ENCODE measurements around the gene SLC44A2.

- no peak for TF ChIP-seq CTCF (tag by site-specific recombination; IDR thresholded peaks at IDR 0.05)
- TF ChIP-seq ZNF10 (tag by site-specific recombination; IDR thresholded peaks at IDR 0.05), result no peak
- TF ChIP-seq ZNF362 (tag by site-specific recombination; IDR thresholded peaks at IDR 0.05), result no peak
These were observed 59.9 kb downstream of the SLC44A2 start for GRCh38 chr19:10685210-10685609.
